Measurements from ENCODE around the gene ETV7. TPM values are rescaled to one million over a fixed set of nuclear protein-coding genes. Genes with fewer than 3 reads are reported as not detected.

The ETV7 gene
- total and polyA plus RNA-seq, 2 of the 13 experiments (the other 11 are each of a cell fraction or from before 2014, with no cell fraction given): not detected

- TF ChIP-seq, protein P1, sequence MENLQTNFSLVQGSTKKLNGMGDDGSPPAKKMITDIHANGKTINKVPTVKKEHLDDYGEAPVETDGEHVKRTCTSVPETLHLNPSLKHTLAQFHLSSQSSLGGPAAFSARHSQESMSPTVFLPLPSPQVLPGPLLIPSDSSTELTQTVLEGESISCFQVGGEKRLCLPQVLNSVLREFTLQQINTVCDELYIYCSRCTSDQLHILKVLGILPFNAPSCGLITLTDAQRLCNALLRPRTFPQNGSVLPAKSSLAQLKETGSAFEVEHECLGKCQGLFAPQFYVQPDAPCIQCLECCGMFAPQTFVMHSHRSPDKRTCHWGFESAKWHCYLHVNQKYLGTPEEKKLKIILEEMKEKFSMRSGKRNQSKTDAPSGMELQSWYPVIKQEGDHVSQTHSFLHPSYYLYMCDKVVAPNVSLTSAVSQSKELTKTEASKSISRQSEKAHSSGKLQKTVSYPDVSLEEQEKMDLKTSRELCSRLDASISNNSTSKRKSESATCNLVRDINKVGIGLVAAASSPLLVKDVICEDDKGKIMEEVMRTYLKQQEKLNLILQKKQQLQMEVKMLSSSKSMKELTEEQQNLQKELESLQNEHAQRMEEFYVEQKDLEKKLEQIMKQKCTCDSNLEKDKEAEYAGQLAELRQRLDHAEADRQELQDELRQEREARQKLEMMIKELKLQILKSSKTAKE (CRISPR knock-in tag; IDR thresholded peaks at IDR 0.05; ENCODE audit: borderline replicate concordance): no peak
- TF ChIP-seq SALL1 (CRISPR knock-in tag; IDR thresholded peaks at IDR 0.05) (no peak), ARHGAP35 (CRISPR knock-in tag; IDR thresholded peaks at IDR 0.05; ENCODE audit: borderline replicate concordance) (no peak), ZNF496 (CRISPR knock-in tag; IDR thresholded peaks at IDR 0.05; ENCODE audit: insufficient replicate concordance) (no peak), RFXAP (CRISPR knock-in tag; IDR thresholded peaks at IDR 0.05; ENCODE audit: borderline replicate concordance) (no peak), KLF9 (CRISPR knock-in tag; IDR thresholded peaks at IDR 0.05; ENCODE audit: low read depth) (no peak), SMAD3 (CRISPR knock-in tag; IDR thresholded peaks at IDR 0.05) (no peak), KLF6 (CRISPR knock-in tag; IDR thresholded peaks at IDR 0.05) (no peak), FOXK2 (IDR thresholded peaks at IDR 0.05) (no peak), PLRG1 (conservative IDR thresholded peaks at IDR 0.05) (no peak), NR2F6 (IDR thresholded peaks at IDR 0.05) (peak; percentile 58), NR2F6 (CRISPR knock-in tag; IDR thresholded peaks at IDR 0.05) (peak; percentile 66), ZNF274 (CRISPR knock-in tag; IDR thresholded peaks at IDR 0.05) (no peak), E2F5 (CRISPR knock-in tag; conservative IDR thresholded peaks at IDR 0.05) (no peak), KLF13 (CRISPR knock-in tag; IDR thresholded peaks at IDR 0.05) (no peak), SP140L (CRISPR knock-in tag; IDR thresholded peaks at IDR 0.05; ENCODE audit: borderline replicate concordance) (no peak), ZNF407 (CRISPR knock-in tag; IDR thresholded peaks at IDR 0.05; ENCODE audit: not compliant biosample characterization) (no peak)
- TF ChIP-seq, protein P2, sequence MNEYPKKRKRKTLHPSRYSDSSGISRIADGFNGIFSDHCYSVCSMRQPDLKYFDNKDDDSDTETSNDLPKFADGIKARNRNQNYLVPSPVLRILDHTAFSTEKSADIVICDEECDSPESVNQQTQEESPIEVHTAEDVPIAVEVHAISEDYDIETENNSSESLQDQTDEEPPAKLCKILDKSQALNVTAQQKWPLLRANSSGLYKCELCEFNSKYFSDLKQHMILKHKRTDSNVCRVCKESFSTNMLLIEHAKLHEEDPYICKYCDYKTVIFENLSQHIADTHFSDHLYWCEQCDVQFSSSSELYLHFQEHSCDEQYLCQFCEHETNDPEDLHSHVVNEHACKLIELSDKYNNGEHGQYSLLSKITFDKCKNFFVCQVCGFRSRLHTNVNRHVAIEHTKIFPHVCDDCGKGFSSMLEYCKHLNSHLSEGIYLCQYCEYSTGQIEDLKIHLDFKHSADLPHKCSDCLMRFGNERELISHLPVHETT (CRISPR knock-in tag; conservative IDR thresholded peaks at IDR 0.05): no peak
- TF ChIP-seq, protein P3, sequence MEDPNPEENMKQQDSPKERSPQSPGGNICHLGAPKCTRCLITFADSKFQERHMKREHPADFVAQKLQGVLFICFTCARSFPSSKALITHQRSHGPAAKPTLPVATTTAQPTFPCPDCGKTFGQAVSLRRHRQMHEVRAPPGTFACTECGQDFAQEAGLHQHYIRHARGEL (CRISPR knock-in tag; IDR thresholded peaks at IDR 0.05): no peak
These were observed 67.0 kb downstream of the ETV7 start (continued) for GRCh38 chr6:36320475-36320874.
